GM12878 (cell line): ENCODE data around the gene MCAT. TPM values are rescaled to one million over a fixed set of nuclear protein-coding genes. Genes with fewer than 3 reads are reported as not detected.

ENCODE experiments used
- ATAC-seq: fragments of 200-7000 bp; cut with Tn5 transposase; 3 replicates; pipeline ENCODE4 v1.9.1; 2020; ENCODE audit warnings: mild to moderate bottlenecking, moderate library complexity
- BruUV-seq: library from RNA; stranded (reverse); fragments of 400-500 nt; replicated peaks from 2 replicates; lab custom pipeline; 2021; lab: Mats Ljungman, UMichigan
- CTCF ChIA-PET: fragments of 300-600 bp; sonication (Branson Sonifier 250); formaldehyde crosslinking; extraction: SDS; loops from one replicate; lab custom pipeline; 2021; ENCODE audit warnings: inconsistent platforms; lab: Yijun Ruan, JAX
- POLR2A ChIA-PET: fragments of 350-600 bp; formaldehyde crosslinking; extraction: SDS; loops from one replicate; lab custom pipeline; 2021; ENCODE audit warnings: inconsistent platforms; lab: Charles Lee
- RAD21 ChIA-PET: fragments of 300-600 bp; sonication (Branson Sonifier 250); formaldehyde crosslinking; loops from one replicate; lab custom pipeline; 2023; ENCODE audit warnings: antibody characterized with exemption; ENCODE audit not compliant: unreplicated experiment; lab: Charles Lee
- SMC1A ChIA-PET: fragments of 300-600 bp; sonication (Branson Sonifier 250); formaldehyde crosslinking; loops from one replicate; lab custom pipeline; 2023; ENCODE audit not compliant: unreplicated experiment, uncharacterized antibody; lab: Charles Lee
- DNase-seq: peaks from one replicate; pipeline ENCODE4 v3.0.0-alpha.2; 2011; ENCODE audit warnings: low read depth, low spot score
- FAIRE-seq: peaks from 3 replicates; lab custom pipeline; 2011; peaks lifted over from hg19 to GRCh38; lab: Jason Lieb, UNC
- H2AFZ ChIP-seq: 2 replicates; pipeline ENCODE4 v1.6.0; 2011; ENCODE audit warnings: low read depth, low read length, control low read depth; ENCODE audit not compliant: control insufficient read depth
- H3K27ac ChIP-seq: 2 replicates; pipeline ENCODE4 v1.5.1; 2011; ENCODE audit warnings: control low read depth; ENCODE audit not compliant: control insufficient read depth, insufficient read depth
- H3K27me3 ChIP-seq, 2 experiments: replicated peaks in 1 of 2; 2 replicates each; pipeline versions ENCODE4 v1.6.0 to v1.6.1; 2011; ENCODE audit warnings: low read length in 1 of 2; ENCODE audit not compliant: control insufficient read depth in 2 of 2, insufficient read depth in 2 of 2
- H3K36me3 ChIP-seq, 2 experiments: 2 replicates each; pipeline ENCODE4 v1.5.1; 2011; ENCODE audit warnings: low read length in 1 of 2; ENCODE audit not compliant: control insufficient read depth in 2 of 2, insufficient read depth in 2 of 2
- H3K4me1 ChIP-seq: 2 replicates; pipeline ENCODE4 v1.6.1; 2011; ENCODE audit warnings: mild to moderate bottlenecking, low read length, moderate library complexity, mixed read lengths; ENCODE audit not compliant: control insufficient read depth, insufficient read depth
- H3K4me2 ChIP-seq: 2 replicates; pipeline ENCODE4 v1.6.0; 2011; ENCODE audit warnings: control low read depth; ENCODE audit not compliant: control insufficient read depth, insufficient read depth
- H3K4me3 ChIP-seq: fragments of 200-600 bp; sonication (generic); 2 replicates; pipeline ENCODE4 v1.5.1; 2016
- H3K79me2 ChIP-seq: 2 replicates; pipeline ENCODE4 v1.6.0; 2011; ENCODE audit warnings: low read length; ENCODE audit not compliant: control insufficient read depth, insufficient read depth
- H3K9ac ChIP-seq: 2 replicates; pipeline ENCODE4 v1.8.0; 2011; ENCODE audit warnings: low read length, control low read depth, mixed read lengths; ENCODE audit not compliant: control insufficient read depth, insufficient read depth
- H3K9me3 ChIP-seq: replicated peaks from 3 replicates; pipeline ENCODE4 v1.5.1; 2011; ENCODE audit warnings: mild to moderate bottlenecking, low read length; ENCODE audit not compliant: control insufficient read depth, insufficient read depth
- H4K20me1 ChIP-seq: 2 replicates; pipeline ENCODE4 v1.6.0; 2011; ENCODE audit not compliant: control insufficient read depth, insufficient read depth
- IKZF1 ChIP-seq: fragments of 450-650 bp; conservative IDR thresholded peaks from 2 replicates; pipeline ENCODE4 v1.6.1; 2017; ENCODE audit warnings: antibody characterized with exemption, mild to moderate bottlenecking
- NR2C2 ChIP-seq: IDR thresholded peaks from 2 replicates; pipeline ENCODE4 v1.6.1; 2011; ENCODE audit warnings: borderline replicate concordance, low read depth; ENCODE audit not compliant: control insufficient read depth, insufficient read length
- POLR2AphosphoS5 ChIP-seq: IDR thresholded peaks from 2 replicates; pipeline ENCODE4 v1.6.1; 2011; ENCODE audit warnings: mild to moderate bottlenecking, low read length, inconsistent platforms
- WGBS: methylation state at CpG from one replicate; pipeline ENCODE4 v1.1.6; 2016; ENCODE audit warnings: low lambda C conversion rate; ENCODE audit not compliant: insufficient replicate concordance, insufficient coverage; ENCODE audit errors: missing lambda C conversion rate; 5-methylcytosine and 5-hydroxymethylcytosine counted together
- in situ Hi-C: fragments of 300-500 bp; cut with MboI; formaldehyde crosslinking; loops from 9 replicates; pipeline ENCODE4 v1.14.3; 2018; ENCODE audit warnings: mixed read lengths
- intact Hi-C: fragments of 100-400 bp; cut with micrococcal nuclease; formaldehyde crosslinking; loops from one replicate; pipeline ENCODE4 v1.14.2; 2022; ENCODE audit not compliant: unreplicated experiment
- polyA plus RNA-seq, 11 experiments: library from polyadenylated mRNA; depleted of rRNA in 4 of 11; unstranded in 6 of 11; stranded (reverse) in 5 of 11; fragments of >200 nt; fragmentation: Nextera tagmentation in 4 of 11; fragmentation: Illumina TruSeq in 1 of 11; extraction: Ambion mirVana in 4 of 11; extraction: Trizol in 1 of 11; gene quantifications; 1 replicate in 1 of 11; 2 replicates in 10 of 11; pipeline versions ENCODE4 v1.2.1 to v1.2.3, GENCODE V29; 2011 to 2016; ENCODE audit warnings: inconsistent platforms in 2 of 11, missing spikeins in 2 of 11, low read depth in 1 of 11
- total RNA-seq, 4 experiments: library from RNA; depleted of rRNA in 3 of 4; stranded (reverse); fragments of >200 nt in 3 of 4; fragmentation: Illumina TruSeq in 1 of 4; extraction: Trizol in 1 of 4; gene quantifications; 2 replicates each; pipeline versions ENCODE4 v1.2.1 to v1.2.3, GENCODE V29; 2013 to 2021
- TF ChIP-seq, protein P1 (sequence below): IDR thresholded peaks from 2 replicates; pipeline ENCODE4 v1.6.1; 2012; ENCODE audit warnings: low read depth, low read length, improper control_type of control experiment

Gene MCAT
- total and polyA plus RNA-seq, 10 of the 15 experiments (the other 5 are each of a cell fraction or from before 2014, with no cell fraction given) = 3.6 to 29.1 (median 19.3) TPM

- SMC1A ChIA-PET = interaction anchor here (0.5 kb wide), 1 partner anchor 185 kb away, joined by 3 read pairs; no protein-coding TSS in a partner anchor
- H4K20me1 ChIP-seq = no peaks in the 10 kb centered on the region
- POLR2A ChIA-PET = no interaction called here
- H3K4me3 ChIP-seq = no peak overlapping the region
- no peak for DNase-seq
- RAD21 ChIA-PET = no interaction called here
- no TSS peak for BruUV-seq
- CTCF ChIA-PET = interaction anchor here (0.7 kb wide), 1 partner anchor 26 kb away, joined by 3 read pairs; the partner anchor contains the start of gene TTLL12
- in situ Hi-C loops (no loop called here), intact Hi-C loops (no loop called here)
- no peaks in the 10 kb centered on the region; the same call in 1 of the 2 replicates for H3K4me1 ChIP-seq
- no peak for ATAC-seq
- H3K9me3 ChIP-seq = no peaks in the 10 kb centered on the region
- H3K9ac ChIP-seq = no peak overlapping the region
- TF ChIP-seq NR2C2 = no peak
- TF ChIP-seq POLR2AphosphoS5 = no peak
- TF ChIP-seq IKZF1 = no peak
- TF ChIP-seq, protein P1, sequence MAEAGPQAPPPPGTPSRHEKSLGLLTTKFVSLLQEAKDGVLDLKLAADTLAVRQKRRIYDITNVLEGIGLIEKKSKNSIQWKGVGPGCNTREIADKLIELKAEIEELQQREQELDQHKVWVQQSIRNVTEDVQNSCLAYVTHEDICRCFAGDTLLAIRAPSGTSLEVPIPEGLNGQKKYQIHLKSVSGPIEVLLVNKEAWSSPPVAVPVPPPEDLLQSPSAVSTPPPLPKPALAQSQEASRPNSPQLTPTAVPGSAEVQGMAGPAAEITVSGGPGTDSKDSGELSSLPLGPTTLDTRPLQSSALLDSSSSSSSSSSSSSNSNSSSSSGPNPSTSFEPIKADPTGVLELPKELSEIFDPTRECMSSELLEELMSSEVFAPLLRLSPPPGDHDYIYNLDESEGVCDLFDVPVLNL = no peak
- TF ChIP-seq, all 136 proteins: peak for 0
- Histone ChIP-seq H3K27me3 (no peaks in the 10 kb centered on the region; a peak in 1 of 4 replicates), H3K36me3 (no peaks in the 10 kb centered on the region), H2AFZ (no peak overlapping the region), H3K79me2 (no peaks in the 10 kb centered on the region), H3K27ac (no peak overlapping the region), H3K4me2 (no peak overlapping the region)
- FAIRE-seq = no peak
- WGBS = 97% methylated on average over 8 of the region's 8 CpGs
These were observed 17.4 kb upstream of the MCAT start for GRCh38 chr22:43160497-43161126.
